ENCODE measurements around the gene CORIN.

DNA sequence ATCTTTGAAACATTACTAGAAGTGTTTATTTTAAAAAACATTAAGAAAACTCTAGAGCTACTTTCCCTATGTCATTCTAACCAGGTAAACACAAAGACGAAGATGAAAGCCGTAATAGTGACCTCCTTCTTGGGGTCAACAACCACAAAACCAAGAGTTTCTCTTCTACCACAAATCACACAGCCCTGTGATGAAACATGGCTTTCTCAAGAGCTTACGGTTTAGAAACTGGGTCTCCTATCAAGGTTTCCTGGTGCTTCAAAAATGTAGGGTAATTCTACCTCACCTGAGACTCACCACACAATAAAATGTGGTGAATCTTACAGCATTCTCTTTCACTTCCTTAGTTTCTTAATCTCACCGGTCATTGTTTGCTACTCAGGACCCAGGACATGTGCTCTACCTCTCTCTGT lies 50.9 kb downstream of the CORIN start:
- TF ChIP-seq, protein P1, sequence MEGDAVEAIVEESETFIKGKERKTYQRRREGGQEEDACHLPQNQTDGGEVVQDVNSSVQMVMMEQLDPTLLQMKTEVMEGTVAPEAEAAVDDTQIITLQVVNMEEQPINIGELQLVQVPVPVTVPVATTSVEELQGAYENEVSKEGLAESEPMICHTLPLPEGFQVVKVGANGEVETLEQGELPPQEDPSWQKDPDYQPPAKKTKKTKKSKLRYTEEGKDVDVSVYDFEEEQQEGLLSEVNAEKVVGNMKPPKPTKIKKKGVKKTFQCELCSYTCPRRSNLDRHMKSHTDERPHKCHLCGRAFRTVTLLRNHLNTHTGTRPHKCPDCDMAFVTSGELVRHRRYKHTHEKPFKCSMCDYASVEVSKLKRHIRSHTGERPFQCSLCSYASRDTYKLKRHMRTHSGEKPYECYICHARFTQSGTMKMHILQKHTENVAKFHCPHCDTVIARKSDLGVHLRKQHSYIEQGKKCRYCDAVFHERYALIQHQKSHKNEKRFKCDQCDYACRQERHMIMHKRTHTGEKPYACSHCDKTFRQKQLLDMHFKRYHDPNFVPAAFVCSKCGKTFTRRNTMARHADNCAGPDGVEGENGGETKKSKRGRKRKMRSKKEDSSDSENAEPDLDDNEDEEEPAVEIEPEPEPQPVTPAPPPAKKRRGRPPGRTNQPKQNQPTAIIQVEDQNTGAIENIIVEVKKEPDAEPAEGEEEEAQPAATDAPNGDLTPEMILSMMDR (IDR thresholded peaks at IDR 0.05; ENCODE audit: low read depth, low read length, poor library complexity, severe bottlenecking) = no peak
- no peak for TF ChIP-seq EZH2phosphoT487 (IDR thresholded peaks at IDR 0.05; ENCODE audit: borderline replicate concordance, low read length)
